Activated B cell treated with CpG ODN at 0.5 μM for 24 hours (primary cell): ENCODE measurements around the gene C14orf93. TPM values are rescaled to one million over a fixed set of nuclear protein-coding genes. Genes with fewer than 3 reads are reported as not detected.

Source experiments
- ATAC-seq: fragments of 200-7000 bp; cut with Tn5 transposase; one replicate; pipeline ENCODE4 v1.10.0; 2021; ENCODE audit warnings: low read depth, mild to moderate bottlenecking, moderate library complexity
- CTCF ChIA-PET: fragments of 350-600 bp; sonication (Branson Sonifier 250); formaldehyde crosslinking; loops from one replicate; lab custom pipeline; 2021; ENCODE audit warnings: antibody characterized with exemption; lab: Charles Lee
- POLR2A ChIA-PET: fragments of 350-600 bp; sonication (Branson Sonifier 250); formaldehyde crosslinking; loops from one replicate; lab custom pipeline; 2021; ENCODE audit warnings: antibody characterized with exemption; lab: Charles Lee
- DNase-seq: peaks from one replicate; pipeline ENCODE4 v3.0.0; 2022
- H3K27ac Mint-ChIP-seq: one replicate; pipeline ENCODE4 v1.8.0; 2020; ENCODE audit warnings: mixed read lengths
- H3K27me3 Mint-ChIP-seq: one replicate; pipeline ENCODE4 v1.8.0; 2021; ENCODE audit warnings: mixed read lengths
- H3K36me3 Mint-ChIP-seq: one replicate; pipeline ENCODE4 v1.8.0; 2021; ENCODE audit warnings: low read depth, mixed read lengths
- H3K4me1 Mint-ChIP-seq: one replicate; pipeline ENCODE4 v1.8.0; 2021; ENCODE audit warnings: mixed read lengths
- H3K4me3 Mint-ChIP-seq: one replicate; pipeline ENCODE4 v1.8.0; 2020; ENCODE audit warnings: mild to moderate bottlenecking, mixed read lengths
- H3K9me3 Mint-ChIP-seq: one replicate; pipeline ENCODE4 v1.8.0; 2020; ENCODE audit warnings: mixed read lengths
- CTCF ChIP-seq: fragments of 200-600 bp; IDR thresholded peaks from one replicate; pipeline ENCODE4 v1.8.0; 2022; ENCODE audit warnings: antibody characterized with exemption, mild to moderate bottlenecking
- intact Hi-C: fragments of 100-400 bp; cut with micrococcal nuclease; formaldehyde crosslinking; loops from one replicate; pipeline ENCODE4 v1.15.1; 2024
- total RNA-seq: library from RNA; stranded (reverse); gene quantifications from 2 replicates; pipeline ENCODE4 v1.2.3, GENCODE V29; 2022

Gene C14orf93
- total RNA-seq, 1 donor from 2014 or later, result 13.5 TPM

DNA sequence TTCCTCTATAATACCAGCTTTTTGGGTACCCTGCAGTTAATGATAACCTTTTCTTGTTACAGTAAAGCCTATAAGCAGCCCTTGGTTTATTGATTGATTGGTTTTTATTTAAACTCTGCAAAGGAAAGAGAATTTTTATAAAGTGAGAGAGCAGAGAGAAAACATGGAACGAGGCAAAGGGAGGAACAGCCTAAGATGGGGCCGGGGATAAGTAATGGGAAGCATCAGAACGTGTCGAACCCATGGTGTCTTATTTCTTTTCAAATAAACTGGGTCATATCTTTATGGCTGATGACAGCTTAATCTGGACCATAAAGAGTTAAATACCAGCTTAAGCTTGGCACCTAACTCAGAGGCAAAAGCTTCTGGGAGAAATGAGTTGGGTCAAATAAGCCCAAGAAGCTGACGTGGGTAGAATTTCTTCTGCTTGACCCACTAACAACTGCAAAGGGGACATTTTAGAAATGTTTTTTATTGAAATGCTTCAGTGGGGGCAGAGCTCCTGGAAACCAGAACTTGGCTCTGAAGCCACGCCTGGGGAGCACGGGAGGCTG, 12.0 kb upstream of the C14orf93 start:
- Mint-ChIP-seq H3K9me3 (no peaks in the 10 kb centered on the region), H3K4me1 (no peaks in the 10 kb centered on the region), H3K4me3 (no peak overlapping the region), H3K27me3 (no peaks in the 10 kb centered on the region), H3K27ac (no peak overlapping the region), H3K36me3 (peaks cover 40% of the 10 kb centered on the region)
- CTCF ChIA-PET, result interaction anchor here (0.8 to 1.1 kb wide), 3 partner anchors 15 to 47 kb away, joined by 3 to 4 read pairs (median 3); no protein-coding TSS in a partner anchor
- POLR2A ChIA-PET, result interaction anchor here (0.9 to 1.7 kb wide), 3 partner anchors 15 to 36 kb away, joined by 3 to 6 read pairs (median 3); partner anchors contain the start of gene CDH24
- ATAC-seq, result no peak
- DNase-seq, result no peak
- no peak for TF ChIP-seq CTCF
- intact Hi-C loops, result loop anchor here (5.0 kb wide), 1 partner anchor 35 kb away; the partner anchor contains the start of gene CDH24

GRCh38 chr14:23021434-23021833, 11.5 kb upstream of the C14orf93 start:
- Mint-ChIP-seq H3K36me3 (peaks cover 39% of the 10 kb centered on the region), H3K27ac (no peak overlapping the region), H3K9me3 (no peaks in the 10 kb centered on the region), H3K4me1 (no peaks in the 10 kb centered on the region), H3K4me3 (no peak overlapping the region), H3K27me3 (no peaks in the 10 kb centered on the region)
- ChIA-PET POLR2A (interaction anchor here (1.3 to 1.7 kb wide), 2 partner anchors 15 to 36 kb away, joined by 3 to 6 read pairs; partner anchors contain the start of gene CDH24), CTCF (interaction anchor here (1.1 kb wide), 1 partner anchor 47 kb away, joined by 3 read pairs; no protein-coding TSS in a partner anchor)
- intact Hi-C loops, result loop anchor here (5.0 kb wide), 1 partner anchor 36 kb away; the partner anchor contains the start of gene CDH24
- TF ChIP-seq CTCF, result no peak
- DNase-seq (no peak), ATAC-seq (no peak)

GRCh38 chr14:23020143-23021128, 10.5 kb upstream of the C14orf93 start:
- intact Hi-C loops, result loop anchor here (5.0 kb wide), 1 partner anchor 37 kb away; the partner anchor contains the start of gene CDH24
- Mint-ChIP-seq H3K4me1 (no peaks in the 10 kb centered on the region), H3K9me3 (no peaks in the 10 kb centered on the region), H3K27me3 (no peaks in the 10 kb centered on the region), H3K4me3 (no peak overlapping the region), H3K27ac (no peak overlapping the region), H3K36me3 (peaks cover 30% of the 10 kb centered on the region)
- ChIA-PET POLR2A (interaction anchor here (1.7 kb wide), 1 partner anchor 14 kb away, joined by 6 read pairs; no protein-coding TSS in a partner anchor), CTCF (interaction anchor here (1.4 kb wide), 1 partner anchor 34 kb away, joined by 3 read pairs; no protein-coding TSS in a partner anchor)
- ATAC-seq, result no peak
- TF ChIP-seq CTCF, result no peak
- DNase-seq, result no peak

- ChIA-PET CTCF (no interaction called here), POLR2A (no interaction called here)
- ATAC-seq, result no peak
- no peak for TF ChIP-seq CTCF
- Mint-ChIP-seq H3K4me1 (no peaks in the 10 kb centered on the region), H3K27ac (no peak overlapping the region), H3K9me3 (no peaks in the 10 kb centered on the region), H3K27me3 (no peaks in the 10 kb centered on the region), H3K4me3 (no peak overlapping the region), H3K36me3 (peaks cover 6% of the 10 kb centered on the region)
- intact Hi-C loops, result no loop called here
- DNase-seq, result no peak
These were observed 8.2 kb upstream of the C14orf93 start for GRCh38 chr14:23018107-23018506.
